H1 (cell line): ENCODE data around the gene HDAC10. TPM values are rescaled to one million over a fixed set of nuclear protein-coding genes. Genes with fewer than 3 reads are reported as not detected.

Experiments used
- CTCF ChIA-PET: fragments of 300-600 bp; sonication (Branson Sonifier 250); formaldehyde crosslinking; loops from one replicate; lab custom pipeline; 2021; ENCODE audit not compliant: partially characterized antibody; lab: Charles Lee
- POLR2A ChIA-PET: fragments of 300-600 bp; sonication (Branson Sonifier 250); formaldehyde crosslinking; loops from one replicate; lab custom pipeline; 2021; ENCODE audit warnings: inconsistent platforms; ENCODE audit not compliant: partially characterized antibody; lab: Charles Lee
- DNase-seq, 2 experiments: peaks; one replicate each; pipeline versions ENCODE4 v3.0.0 to v3.0.0-alpha.2; 2010 to 2022; ENCODE audit warnings: low spot score in 2 of 2, low read depth in 1 of 2, mixed read lengths in 1 of 2
- FAIRE-seq: peaks from 2 replicates; lab custom pipeline; 2011; peaks lifted over from hg19 to GRCh38; lab: Jason Lieb, UNC
- H2AFZ ChIP-seq: 2 replicates; pipeline ENCODE4 v1.8.1; 2012; ENCODE audit warnings: low read length, inconsistent platforms
- H2AK5ac ChIP-seq: 2 replicates; pipeline ENCODE4 v1.6.1; 2013; ENCODE audit warnings: low read depth, low read length
- H2BK120ac ChIP-seq: replicated peaks from 2 replicates; pipeline ENCODE3; 2013; ENCODE audit warnings: low read depth, low read length, inconsistent platforms
- H2BK12ac ChIP-seq: 2 replicates; pipeline ENCODE4 v1.6.1; 2013; ENCODE audit warnings: low read depth, low read length
- H2BK15ac ChIP-seq: 2 replicates; pipeline ENCODE4 v1.6.1; 2013; ENCODE audit warnings: low read length
- H2BK20ac ChIP-seq: 2 replicates; pipeline ENCODE4 v1.6.1; 2013; ENCODE audit warnings: low read length
- H2BK5ac ChIP-seq: 2 replicates; pipeline ENCODE4 v1.6.1; 2013; ENCODE audit warnings: low read depth, low read length
- H3K14ac ChIP-seq: 2 replicates; pipeline ENCODE4 v1.6.1; 2013; ENCODE audit warnings: inconsistent platforms; ENCODE audit not compliant: insufficient read length
- H3K18ac ChIP-seq: 2 replicates; pipeline ENCODE4 v1.6.1; 2013; ENCODE audit warnings: low read length; ENCODE audit errors: extremely low read depth
- H3K23ac ChIP-seq: 2 replicates; pipeline ENCODE4 v1.6.1; 2013; ENCODE audit warnings: inconsistent platforms; ENCODE audit not compliant: insufficient read length
- H3K23me2 ChIP-seq: 2 replicates; pipeline ENCODE4 v1.6.1; 2013; ENCODE audit warnings: low read depth, low read length
- H3K27ac ChIP-seq: 2 replicates; pipeline ENCODE4 v1.6.1; 2011; ENCODE audit warnings: low read depth, low read length, inconsistent platforms
- H3K27me3 ChIP-seq, 4 experiments: replicated peaks in 1 of 4; 1 replicate in 1 of 4; 2 replicates in 3 of 4; pipeline versions ENCODE4 v1.6.1 to v1.8.1; 2011 to 2013; ENCODE audit warnings: low read length in 3 of 4, mild to moderate bottlenecking in 3 of 4, inconsistent platforms in 2 of 4, mixed read lengths in 2 of 4, moderate library complexity in 1 of 4; ENCODE audit not compliant: control insufficient read depth in 3 of 4, insufficient read depth in 3 of 4; ENCODE audit errors: extremely low read depth in 1 of 4
- H3K36me3 ChIP-seq, 4 experiments: 2 replicates each; pipeline versions ENCODE4 v1.6.1 to v1.8.1; 2011 to 2013; ENCODE audit warnings: mild to moderate bottlenecking in 4 of 4, low read length in 3 of 4, moderate library complexity in 2 of 4, control low read depth in 1 of 4, inconsistent platforms in 1 of 4; ENCODE audit not compliant: insufficient read depth in 4 of 4, control insufficient read depth in 2 of 4
- H3K4ac ChIP-seq: replicated peaks from 2 replicates; pipeline ENCODE3; 2013; ENCODE audit warnings: low read length, low read depth, mixed read lengths, inconsistent platforms; ENCODE audit not compliant: insufficient read length
- H3K4me1 ChIP-seq, 4 experiments: replicated peaks in 1 of 4; 1 replicate in 1 of 4; 2 replicates in 3 of 4; pipeline versions ENCODE4 v1.6.1 to v1.8.1; 2011 to 2013; ENCODE audit warnings: low read length in 3 of 4, inconsistent platforms in 2 of 4, mixed read lengths in 1 of 4; ENCODE audit not compliant: insufficient read depth in 4 of 4, control insufficient read depth in 3 of 4
- H3K4me2 ChIP-seq, 2 experiments: 2 replicates each; pipeline versions ENCODE4 v1.6.1 to v1.8.1; 2011 to 2013; ENCODE audit warnings: low read depth in 2 of 2, low read length in 2 of 2, control low read depth in 1 of 2, inconsistent platforms in 1 of 2, mild to moderate bottlenecking in 1 of 2; ENCODE audit not compliant: insufficient read depth in 1 of 2
- H3K4me3 ChIP-seq, 4 experiments: fragments of 200-600, 300-600 bp in 1 of 4; sonication (generic), shearing (Covaris generic), sonication (Bioruptor Twin) in 1 of 4; 2 replicates each; pipeline versions ENCODE4 v1.5.1 to v1.8.1; 2011 to 2016; ENCODE audit warnings: low read length in 4 of 4, low read depth in 3 of 4, control low read depth in 2 of 4, inconsistent platforms in 2 of 4, mild to moderate bottlenecking in 2 of 4, mixed read lengths in 1 of 4, moderate library complexity in 1 of 4; ENCODE audit not compliant: insufficient read depth in 2 of 4; ENCODE audit errors: extremely low read depth in 1 of 4
- H3K56ac ChIP-seq: replicated peaks from 2 replicates; pipeline ENCODE3; 2013; ENCODE audit warnings: low read depth, mild to moderate bottlenecking, mixed read lengths, low read length, inconsistent platforms; ENCODE audit not compliant: insufficient read length
- H3K79me1 ChIP-seq: 2 replicates; pipeline ENCODE4 v1.6.1; 2013; ENCODE audit warnings: low read depth, low read length, control low read depth
- H3K79me2 ChIP-seq, 2 experiments: 2 replicates each; pipeline versions ENCODE4 v1.6.1 to v1.8.1; 2012 to 2013; ENCODE audit warnings: low read length in 2 of 2, mild to moderate bottlenecking in 2 of 2, inconsistent platforms in 1 of 2; ENCODE audit not compliant: insufficient read depth in 2 of 2, control insufficient read depth in 1 of 2
- H3K9ac ChIP-seq, 4 experiments: replicated peaks in 1 of 4; 1 replicate in 1 of 4; 2 replicates in 3 of 4; pipeline versions ENCODE4 v1.6.1 to v1.8.1; 2011 to 2013; ENCODE audit warnings: low read depth in 3 of 4, low read length in 3 of 4, control low read depth in 2 of 4, mild to moderate bottlenecking in 2 of 4, moderate library complexity in 2 of 4, inconsistent platforms in 1 of 4; ENCODE audit errors: extremely low read depth in 1 of 4
- H3K9me3 ChIP-seq, 2 experiments: 2 replicates each; pipeline versions ENCODE4 v1.6.1 to v1.8.1; 2012 to 2013; ENCODE audit warnings: mild to moderate bottlenecking in 2 of 2, moderate library complexity in 2 of 2, control low read depth in 1 of 2, inconsistent platforms in 1 of 2, low read depth in 1 of 2, low read length in 1 of 2, mixed read lengths in 1 of 2; ENCODE audit not compliant: insufficient read depth in 2 of 2
- H4K20me1 ChIP-seq, 2 experiments: replicated peaks in 1 of 2; 2 replicates each; pipeline versions ENCODE3 to v1.8.1; 2011 to 2013; ENCODE audit warnings: inconsistent platforms in 2 of 2, low read length in 2 of 2, mild to moderate bottlenecking in 1 of 2; ENCODE audit not compliant: insufficient read depth in 2 of 2, control insufficient read depth in 1 of 2
- H4K5ac ChIP-seq: 2 replicates; pipeline ENCODE4 v1.6.1; 2013; ENCODE audit warnings: low read length, low read depth, mixed read lengths, inconsistent platforms; ENCODE audit not compliant: insufficient read length
- H4K8ac ChIP-seq: 2 replicates; pipeline ENCODE4 v1.8.0; 2013; ENCODE audit warnings: mild to moderate bottlenecking, moderate library complexity, low read length, inconsistent platforms; ENCODE audit not compliant: insufficient read depth; ENCODE audit errors: extremely low read depth
- H4K91ac ChIP-seq: replicated peaks from 2 replicates; pipeline ENCODE3; 2013; ENCODE audit warnings: low read length, mixed read lengths, inconsistent platforms; ENCODE audit not compliant: insufficient read length
- EZH2 ChIP-seq: fragments of 200-600 bp; sonication (generic); IDR thresholded peaks from 2 replicates; pipeline ENCODE4 v1.7.1; 2012; ENCODE audit warnings: low read depth, mild to moderate bottlenecking, moderate library complexity, low read length, inconsistent platforms; ENCODE audit not compliant: severe bottlenecking
- WGBS, 2 experiments: shearing (Covaris generic) in 1 of 2; methylation state at CpG; one replicate each; pipeline versions ENCODE4 v1.1.6 to v1.1.7; 2013 to 2015; ENCODE audit warnings: low lambda C conversion rate in 2 of 2, mixed read lengths in 2 of 2, inconsistent platforms in 1 of 2, low coverage in 1 of 2, missing lambda C conversion rate in 1 of 2; ENCODE audit not compliant: insufficient replicate concordance in 2 of 2, insufficient coverage in 1 of 2, insufficient read length in 1 of 2; ENCODE audit errors: extremely low coverage in 1 of 2, missing lambda C conversion rate in 1 of 2; 5-methylcytosine and 5-hydroxymethylcytosine counted together
- polyA plus RNA-seq, 7 experiments: library from polyadenylated mRNA; depleted of rRNA in 3 of 7; stranded (reverse) in 5 of 7; unstranded in 2 of 7; fragments of >200 nt in 5 of 7; fragments of 200-250 nt in 2 of 7; gene quantifications; 1 replicate in 5 of 7; 2 replicates in 1 of 7; 4 replicates in 1 of 7; pipeline versions ENCODE4 v1.2.1 to v1.2.3, GENCODE V29; 2011 to 2013; ENCODE audit warnings: missing spikeins in 2 of 7, mixed read lengths in 2 of 7
- total RNA-seq: library from RNA; stranded (reverse); fragmentation: NEBNext Ultra II Directional; extraction: Animal tissue kit (Norgen Biotek cat#: 25700); gene quantifications from 2 replicates; pipeline ENCODE4 v1.2.1, GENCODE V29; 2021

HDAC10 gene
- total and polyA plus RNA-seq, 2 of the 8 experiments (the other 6 are each of a cell fraction or from before 2014, with no cell fraction given) = 11.2 to 26.4 TPM

- Histone ChIP-seq H3K9me3 (no peaks in the 10 kb centered on the region), H3K18ac (no peak overlapping the region), H2BK5ac (no peak overlapping the region), H3K4me2 (no peak overlapping the region), H3K23ac (no peak overlapping the region), H3K4ac (no peak overlapping the region), H2BK15ac (no peak overlapping the region), H4K8ac (no peak overlapping the region), H2AK5ac (no peak overlapping the region), H3K23me2 (peaks cover 13% of the 10 kb centered on the region; the same call in 1 of the 2 replicates), H4K20me1 (peaks cover under 1 to 17% of the 10 kb centered on the region in 2 experiments), H3K4me3 (no peak overlapping the region), H4K91ac (no peak overlapping the region), H3K27ac (no peak overlapping the region), H2AFZ (no peak overlapping the region), H4K5ac (no peak overlapping the region), H3K9ac (no peak overlapping the region), H3K4me1 (peaks cover 0 to 6% (median 4%) of the 10 kb centered on the region in 4 experiments; a peak in 6 of 7 replicates), H3K56ac (no peak overlapping the region), H2BK12ac (no peak overlapping the region), H3K79me1 (no peaks in the 10 kb centered on the region; the same call in 1 of the 2 replicates), H3K14ac (no peak overlapping the region), H3K79me2 (peaks cover 0 to 12% of the 10 kb centered on the region in 2 experiments; a peak in 1 of 4 replicates), H3K27me3 (no peaks in the 10 kb centered on the region), H3K36me3 (peaks cover 6 to 37% (median 10%) of the 10 kb centered on the region in 4 experiments; a peak in 5 of 8 replicates), H2BK120ac (no peak overlapping the region), H2BK20ac (no peak overlapping the region)
- no peak for FAIRE-seq
- TF ChIP-seq EZH2 = no peak
- POLR2A ChIA-PET = interaction anchor here (0.5 to 0.6 kb wide), 2 partner anchors 41 to 98 kb away, joined by 3 to 4 read pairs; no protein-coding TSS in a partner anchor
- 97% methylated on average over 17 of the region's 23 CpGs; no CpG with 5 or more reads in 1 of the 2 experiments for WGBS, 2 experiments
- no peak for DNase-seq
- CTCF ChIA-PET = no interaction called here
These were observed 53.9 kb downstream of the HDAC10 start for GRCh38 chr22:50197000-50197800.
